ENCODE data around the gene CHRM1.

Gene CHRM1

GRCh38 chr11:62880231-62880802, 40.8 kb downstream of the CHRM1 start:
- TF ChIP-seq EGR1 (IDR thresholded peaks at IDR 0.05) (peak; percentile 91), ZBTB7A (IDR thresholded peaks at IDR 0.05; ENCODE audit: low read depth) (peak; percentile 47; the same call in 1 of the 2 replicates), YY1 (IDR thresholded peaks at IDR 0.05; ENCODE audit: low read depth) (no peak)

- TF ChIP-seq TCF12 (IDR thresholded peaks at IDR 0.05; ENCODE audit: low read depth) (no peak), CREB1 (IDR thresholded peaks at IDR 0.05; ENCODE audit: low read depth) (no peak), ZBTB7A (IDR thresholded peaks at IDR 0.05; ENCODE audit: low read depth) (no peak), YY1 (IDR thresholded peaks at IDR 0.05; ENCODE audit: low read depth) (no peak), NFIC (IDR thresholded peaks at IDR 0.05) (no peak), CEBPB (IDR thresholded peaks at IDR 0.05) (no peak), EP300 (IDR thresholded peaks at IDR 0.05; ENCODE audit: borderline replicate concordance) (no peak), TAF1 (IDR thresholded peaks at IDR 0.05; ENCODE audit: low read depth) (no peak), RAD21 (IDR thresholded peaks at IDR 0.05; ENCODE audit: low read depth) (no peak), FOXM1 (IDR thresholded peaks at IDR 0.05; ENCODE audit: borderline replicate concordance, low read depth) (no peak), EGR1 (IDR thresholded peaks at IDR 0.05) (no peak), TEAD4 (IDR thresholded peaks at IDR 0.05) (no peak), REST (IDR thresholded peaks at IDR 0.05; ENCODE audit: low read depth) (no peak)
- TF ChIP-seq, protein P1, sequence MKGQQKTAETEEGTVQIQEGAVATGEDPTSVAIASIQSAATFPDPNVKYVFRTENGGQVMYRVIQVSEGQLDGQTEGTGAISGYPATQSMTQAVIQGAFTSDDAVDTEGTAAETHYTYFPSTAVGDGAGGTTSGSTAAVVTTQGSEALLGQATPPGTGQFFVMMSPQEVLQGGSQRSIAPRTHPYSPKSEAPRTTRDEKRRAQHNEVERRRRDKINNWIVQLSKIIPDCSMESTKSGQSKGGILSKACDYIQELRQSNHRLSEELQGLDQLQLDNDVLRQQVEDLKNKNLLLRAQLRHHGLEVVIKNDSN (IDR thresholded peaks at IDR 0.05), result no peak
- TF ChIP-seq, protein P2, sequence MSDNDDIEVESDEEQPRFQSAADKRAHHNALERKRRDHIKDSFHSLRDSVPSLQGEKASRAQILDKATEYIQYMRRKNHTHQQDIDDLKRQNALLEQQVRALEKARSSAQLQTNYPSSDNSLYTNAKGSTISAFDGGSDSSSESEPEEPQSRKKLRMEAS (IDR thresholded peaks at IDR 0.05), result no peak
These were observed 41.8 kb downstream of the CHRM1 start for GRCh38 chr11:62879235-62879978.

DNA sequence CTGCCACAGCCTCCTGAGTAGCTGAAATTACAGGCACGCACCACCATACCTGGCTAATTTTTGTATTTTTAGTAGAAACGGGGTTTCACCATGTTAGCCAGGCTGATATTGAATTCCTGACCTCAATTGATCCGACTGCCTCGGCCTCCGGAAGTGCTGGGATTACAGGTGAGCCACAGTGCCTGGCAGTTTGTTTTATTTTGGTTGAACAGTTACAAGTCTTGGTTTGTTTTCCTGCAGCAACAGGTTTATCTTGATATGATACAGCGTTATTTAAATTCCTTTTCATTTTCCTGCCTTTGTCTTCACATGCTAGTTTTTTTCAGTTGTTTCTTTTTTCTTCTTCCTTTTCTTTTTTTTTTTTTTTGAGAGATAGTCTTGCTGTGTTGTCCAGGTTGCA, 44.5 kb downstream of the CHRM1 start:
- TF ChIP-seq ZBTB7A (IDR thresholded peaks at IDR 0.05; ENCODE audit: low read depth) (no peak), RAD21 (IDR thresholded peaks at IDR 0.05; ENCODE audit: low read depth) (no peak), CREB1 (IDR thresholded peaks at IDR 0.05; ENCODE audit: low read depth) (no peak), TCF12 (IDR thresholded peaks at IDR 0.05; ENCODE audit: low read depth) (no peak), CEBPB (IDR thresholded peaks at IDR 0.05) (no peak), TAF1 (IDR thresholded peaks at IDR 0.05; ENCODE audit: low read depth) (no peak), REST (IDR thresholded peaks at IDR 0.05; ENCODE audit: low read depth) (no peak), NFIC (IDR thresholded peaks at IDR 0.05) (no peak), YY1 (IDR thresholded peaks at IDR 0.05; ENCODE audit: low read depth) (no peak), FOXM1 (IDR thresholded peaks at IDR 0.05; ENCODE audit: borderline replicate concordance, low read depth) (no peak), EGR1 (IDR thresholded peaks at IDR 0.05) (no peak), EP300 (IDR thresholded peaks at IDR 0.05; ENCODE audit: borderline replicate concordance) (no peak)
- TF ChIP-seq, protein P1 (IDR thresholded peaks at IDR 0.05), result no peak
- TF ChIP-seq, protein P2 (IDR thresholded peaks at IDR 0.05), result no peak

GRCh38 chr11:62875698-62876478, 45.3 kb downstream of the CHRM1 start:
- TF ChIP-seq, protein P2 (IDR thresholded peaks at IDR 0.05), result no peak
- TF ChIP-seq, protein P1 (IDR thresholded peaks at IDR 0.05), result no peak
- TF ChIP-seq ZBTB7A (IDR thresholded peaks at IDR 0.05; ENCODE audit: low read depth) (no peak), NFIC (IDR thresholded peaks at IDR 0.05) (no peak), RAD21 (IDR thresholded peaks at IDR 0.05; ENCODE audit: low read depth) (no peak)
